ENCODE results near the gene FAM90A26.
"Not testable (repeated sequence)": the region's sequence is repeated elsewhere in the genome, so short reads cannot be mapped to it uniquely, and the experiment has no call there.

The FAM90A26 gene

DNA sequence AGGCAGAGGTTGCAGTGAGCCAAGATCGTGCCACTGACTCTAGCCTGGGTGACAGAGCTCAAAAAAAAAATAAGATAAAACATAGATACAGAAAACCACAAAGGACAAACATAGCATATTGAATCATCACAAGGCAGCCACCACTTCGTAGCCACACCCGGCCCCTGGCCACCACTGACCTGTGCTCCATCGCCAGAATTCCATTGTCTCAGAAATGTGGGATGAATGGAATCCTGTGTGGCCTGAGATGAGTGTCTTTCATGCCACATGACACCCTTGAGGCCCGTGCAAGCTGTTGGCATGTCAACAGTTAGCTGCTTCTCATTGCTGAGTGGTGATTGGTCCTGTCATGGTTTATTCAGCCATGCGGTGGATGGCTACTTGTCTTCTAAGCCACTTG, 10.2 kb upstream of the FAM90A26 start:
- DNase-seq, result not testable (repeated sequence)

DNA sequence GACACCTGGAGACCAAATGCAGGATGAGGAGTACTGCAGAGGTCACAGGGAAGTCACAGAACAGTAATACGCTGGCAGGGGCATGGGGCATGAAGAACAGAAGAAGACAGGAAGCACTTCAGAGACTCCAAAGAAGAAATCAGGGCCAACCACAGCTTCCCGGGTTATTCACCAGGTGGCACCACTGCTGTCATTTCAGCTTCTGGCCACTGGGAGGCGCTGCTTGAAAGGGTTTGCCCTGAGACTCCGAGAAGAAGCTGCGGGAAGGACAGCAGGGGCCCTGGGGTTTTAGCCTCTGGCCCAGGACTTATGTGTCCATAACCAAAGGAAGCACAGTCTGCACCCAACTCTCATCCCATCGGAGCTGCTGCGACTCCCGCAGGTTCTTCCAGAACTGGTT, 4.2 kb upstream of the FAM90A26 start:
- DNase-seq, result not testable (repeated sequence)

DNA sequence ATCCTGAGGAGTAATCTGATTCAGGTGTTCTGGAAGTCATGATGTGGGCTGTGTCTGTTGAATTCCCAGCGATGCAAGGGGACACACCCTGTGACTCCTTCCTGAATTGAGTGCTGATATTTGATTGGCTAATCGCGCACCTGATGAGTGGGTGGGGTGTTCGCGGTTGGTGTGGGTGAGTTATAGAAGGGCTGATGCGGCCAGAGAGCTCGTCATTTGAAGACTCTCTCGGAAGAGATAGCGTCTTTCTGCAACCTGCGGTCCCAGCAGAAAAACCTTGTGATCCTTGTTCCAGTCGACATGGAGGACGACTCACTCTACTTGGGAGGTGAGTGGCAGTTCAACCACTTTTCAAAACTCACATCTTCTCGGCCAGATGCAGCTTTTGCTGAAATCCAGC, 40.1 kb downstream of the FAM90A26 start, which contains the start of gene USP17L10:
Gene USP17L10 (plus strand): TSS at position 301 of the 400 bp plus-strand sequence. CDS start 0 bp downstream, at position 301.
- not testable (repeated sequence) for DNase-seq

DNA sequence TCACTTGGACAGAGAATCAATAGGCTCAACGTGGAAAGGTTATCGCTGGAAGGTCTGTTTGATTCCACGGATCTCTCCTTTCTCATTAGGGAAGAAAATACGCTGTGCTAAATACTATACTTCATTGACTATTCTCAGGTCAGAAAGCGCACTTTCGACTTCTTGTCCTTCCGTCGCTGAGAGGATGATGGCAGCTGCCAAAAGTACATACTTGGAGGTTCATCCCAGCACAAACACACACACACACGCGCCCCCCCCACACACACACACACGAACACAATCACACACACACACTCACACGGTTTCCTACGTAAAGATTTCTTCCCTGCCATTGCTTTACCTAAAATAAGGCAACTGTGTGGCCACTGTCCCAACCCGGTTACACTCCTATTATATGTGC, 44.5 kb downstream of the FAM90A26 start:
- not testable (repeated sequence) for DNase-seq

DNA sequence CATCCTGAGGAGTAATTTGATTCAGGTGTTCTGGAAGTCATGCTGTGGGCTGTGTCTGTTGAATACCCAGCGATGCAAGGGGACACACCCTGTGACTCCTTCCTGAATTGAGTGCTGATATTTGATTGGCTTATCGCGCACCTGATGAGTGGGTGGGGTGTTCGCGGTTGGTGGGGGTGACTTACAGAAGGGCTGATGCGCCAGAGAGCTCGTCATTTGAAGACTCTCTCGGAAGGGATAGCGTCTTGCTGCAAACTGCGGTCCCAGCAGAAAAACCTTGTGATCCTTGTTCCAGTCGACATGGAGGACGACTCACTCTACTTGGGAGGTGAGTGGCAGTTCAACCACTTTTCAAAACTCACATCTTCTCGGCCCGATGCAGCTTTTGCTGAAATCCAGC, 44.9 kb downstream of the FAM90A26 start, which contains the start of gene USP17L11:
Gene USP17L11 (plus strand): TSS at position 301 of the 400 bp plus-strand sequence. CDS start 0 bp downstream, at position 301.
- not testable (repeated sequence) for DNase-seq

DNA sequence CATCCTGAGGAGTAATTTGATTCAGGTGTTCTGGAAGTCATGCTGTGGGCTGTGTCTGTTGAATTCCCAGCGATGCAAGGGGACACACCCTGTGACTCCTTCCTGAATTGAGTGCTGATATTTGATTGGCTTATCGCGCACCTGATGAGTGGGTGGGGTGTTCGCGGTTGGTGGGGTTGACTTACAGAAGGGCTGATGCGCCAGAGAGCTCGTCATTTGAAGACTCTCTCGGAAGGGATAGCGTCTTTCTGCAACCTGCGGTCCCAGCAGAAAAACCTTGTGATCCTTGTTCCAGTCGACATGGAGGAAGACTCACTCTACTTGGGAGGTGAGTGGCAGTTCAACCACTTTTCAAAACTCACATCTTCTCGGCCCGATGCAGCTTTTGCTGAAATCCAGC, 49.6 kb downstream of the FAM90A26 start, which contains the start of gene USP17L12:
Gene USP17L12 (plus strand): TSS at position 301 of the 400 bp plus-strand sequence. CDS start 0 bp downstream, at position 301.
- not testable (repeated sequence) for DNase-seq

DNA sequence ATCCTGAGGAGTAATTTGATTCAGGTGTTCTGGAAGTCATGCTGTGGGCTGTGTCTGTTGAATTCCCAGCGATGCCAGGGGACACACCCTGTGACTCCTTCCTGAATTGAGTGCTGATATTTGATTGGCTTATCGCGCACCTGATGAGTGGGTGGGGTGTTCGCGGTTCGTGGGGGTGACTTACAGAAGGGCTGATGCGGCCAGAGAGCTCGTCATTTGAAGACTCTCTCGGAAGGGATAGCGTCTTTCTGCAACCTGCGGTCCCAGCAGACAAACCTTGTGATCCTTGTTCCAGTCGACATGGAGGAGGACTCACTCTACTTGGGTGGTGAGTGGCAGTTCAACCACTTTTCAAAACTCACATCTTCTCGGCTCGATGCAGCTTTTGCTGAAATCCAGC, 54.4 kb downstream of the FAM90A26 start, which contains the start of gene USP17L13:
Gene USP17L13 (plus strand): TSS at position 301 of the 400 bp plus-strand sequence. CDS start 0 bp downstream, at position 301.
- DNase-seq, result not testable (repeated sequence)
